ENCODE measurements around the gene PRIM2. TPM values are rescaled to one million over a fixed set of nuclear protein-coding genes. Genes with fewer than 3 reads are reported as not detected.
"Not testable (repeated sequence)": the region's sequence is repeated elsewhere in the genome, so short reads cannot be mapped to it uniquely, and the experiment has no call there.

The PRIM2 gene
- total RNA-seq, 1 experiment from 2014 or later, result 52.2 TPM

- not testable (repeated sequence) for DNase-seq (ENCODE audit: low spot score)
Observed at GRCh38 chr6:57505251-57505650, 187.8 kb downstream of the PRIM2 start.

- not testable (repeated sequence) for DNase-seq (ENCODE audit: low spot score)
Observed at GRCh38 chr6:57510390-57510789, 193.0 kb downstream of the PRIM2 start.

GRCh38 chr6:57515171-57515570 lies 197.7 kb downstream of the PRIM2 start:
- DNase-seq (ENCODE audit: low spot score), result not testable (repeated sequence)

GRCh38 chr6:57515845-57516244 lies 198.4 kb downstream of the PRIM2 start:
- not testable (repeated sequence) for DNase-seq (ENCODE audit: low spot score)

GRCh38 chr6:57516776-57517175 lies 199.3 kb downstream of the PRIM2 start:
- DNase-seq (ENCODE audit: low spot score), result not testable (repeated sequence)

- not testable (repeated sequence) for DNase-seq (ENCODE audit: low spot score)
Observed at GRCh38 chr6:57519198-57519597, 201.8 kb downstream of the PRIM2 start.

- DNase-seq (ENCODE audit: low spot score), result not testable (repeated sequence)
Observed at GRCh38 chr6:57521085-57521484, 203.7 kb downstream of the PRIM2 start.

GRCh38 chr6:57523221-57523620 lies 205.8 kb downstream of the PRIM2 start:
- DNase-seq (ENCODE audit: low spot score), result not testable (repeated sequence)

GRCh38 chr6:57529755-57530154 lies 212.3 kb downstream of the PRIM2 start:
- DNase-seq (ENCODE audit: low spot score), result not testable (repeated sequence)

GRCh38 chr6:57532660-57533059 lies 215.2 kb downstream of the PRIM2 start:
- DNase-seq (ENCODE audit: low spot score), result not testable (repeated sequence)

- DNase-seq (ENCODE audit: low spot score), result not testable (repeated sequence)
Observed at GRCh38 chr6:57535121-57535520, 217.7 kb downstream of the PRIM2 start.

- peak; percentile 58 for DNase-seq (ENCODE audit: low spot score)
Observed at GRCh38 chr6:57535994-57536393, 218.6 kb downstream of the PRIM2 start.

GRCh38 chr6:57537916-57538315 lies 220.5 kb downstream of the PRIM2 start:
- DNase-seq (ENCODE audit: low spot score), result not testable (repeated sequence)

- not testable (repeated sequence) for DNase-seq (ENCODE audit: low spot score)
Observed at GRCh38 chr6:57551961-57552360, 234.5 kb downstream of the PRIM2 start.

- DNase-seq (ENCODE audit: low spot score), result not testable (repeated sequence)
Observed at GRCh38 chr6:57557855-57558254, 240.4 kb downstream of the PRIM2 start.

GRCh38 chr6:57559170-57559569 lies 241.7 kb downstream of the PRIM2 start:
- DNase-seq (ENCODE audit: low spot score), result not testable (repeated sequence)

GRCh38 chr6:57562233-57562632 lies 244.8 kb downstream of the PRIM2 start:
- not testable (repeated sequence) for DNase-seq (ENCODE audit: low spot score)

GRCh38 chr6:57572119-57572518 lies 254.7 kb downstream of the PRIM2 start:
- not testable (repeated sequence) for DNase-seq (ENCODE audit: low spot score)

GRCh38 chr6:57572844-57573243 lies 255.4 kb downstream of the PRIM2 start:
- not testable (repeated sequence) for DNase-seq (ENCODE audit: low spot score)

GRCh38 chr6:57577023-57577422 lies 259.6 kb downstream of the PRIM2 start:
- DNase-seq (ENCODE audit: low spot score), result not testable (repeated sequence)

GRCh38 chr6:57579489-57579888 lies 262.1 kb downstream of the PRIM2 start:
- not testable (repeated sequence) for DNase-seq (ENCODE audit: low spot score)

GRCh38 chr6:57581586-57581985 lies 264.2 kb downstream of the PRIM2 start:
- not testable (repeated sequence) for DNase-seq (ENCODE audit: low spot score)

- DNase-seq (ENCODE audit: low spot score), result not testable (repeated sequence)
Observed at GRCh38 chr6:57601105-57601504, 283.7 kb downstream of the PRIM2 start.

GRCh38 chr6:57605303-57605702 lies 287.9 kb downstream of the PRIM2 start:
- DNase-seq (ENCODE audit: low spot score), result not testable (repeated sequence)
